AG10803 (cell line): ENCODE data around the gene CATSPER3.

ENCODE experiments used
- DNase-seq: peaks from one replicate; pipeline ENCODE4 v3.0.0; 2010; ENCODE audit warnings: low read depth
- H3K4me3 ChIP-seq: 2 replicates; pipeline ENCODE4 v1.5.1; 2011; ENCODE audit warnings: mild to moderate bottlenecking, low read length, control low read depth
- TF ChIP-seq, protein P1 (sequence below): conservative IDR thresholded peaks from 2 replicates; pipeline ENCODE4 v1.5.1; 2011; ENCODE audit warnings: mild to moderate bottlenecking, low read length, control low read depth, inconsistent platforms

Gene CATSPER3

GRCh38 chr5:134967607-134968006, at the start of gene CATSPER3:
CATSPER3 (plus strand) TSS chr5:134967907; CDS start chr5:134967992, 85 bp downstream.
- TF ChIP-seq, protein P1, sequence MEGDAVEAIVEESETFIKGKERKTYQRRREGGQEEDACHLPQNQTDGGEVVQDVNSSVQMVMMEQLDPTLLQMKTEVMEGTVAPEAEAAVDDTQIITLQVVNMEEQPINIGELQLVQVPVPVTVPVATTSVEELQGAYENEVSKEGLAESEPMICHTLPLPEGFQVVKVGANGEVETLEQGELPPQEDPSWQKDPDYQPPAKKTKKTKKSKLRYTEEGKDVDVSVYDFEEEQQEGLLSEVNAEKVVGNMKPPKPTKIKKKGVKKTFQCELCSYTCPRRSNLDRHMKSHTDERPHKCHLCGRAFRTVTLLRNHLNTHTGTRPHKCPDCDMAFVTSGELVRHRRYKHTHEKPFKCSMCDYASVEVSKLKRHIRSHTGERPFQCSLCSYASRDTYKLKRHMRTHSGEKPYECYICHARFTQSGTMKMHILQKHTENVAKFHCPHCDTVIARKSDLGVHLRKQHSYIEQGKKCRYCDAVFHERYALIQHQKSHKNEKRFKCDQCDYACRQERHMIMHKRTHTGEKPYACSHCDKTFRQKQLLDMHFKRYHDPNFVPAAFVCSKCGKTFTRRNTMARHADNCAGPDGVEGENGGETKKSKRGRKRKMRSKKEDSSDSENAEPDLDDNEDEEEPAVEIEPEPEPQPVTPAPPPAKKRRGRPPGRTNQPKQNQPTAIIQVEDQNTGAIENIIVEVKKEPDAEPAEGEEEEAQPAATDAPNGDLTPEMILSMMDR: no peak
- DNase-seq: no peak

DNA sequence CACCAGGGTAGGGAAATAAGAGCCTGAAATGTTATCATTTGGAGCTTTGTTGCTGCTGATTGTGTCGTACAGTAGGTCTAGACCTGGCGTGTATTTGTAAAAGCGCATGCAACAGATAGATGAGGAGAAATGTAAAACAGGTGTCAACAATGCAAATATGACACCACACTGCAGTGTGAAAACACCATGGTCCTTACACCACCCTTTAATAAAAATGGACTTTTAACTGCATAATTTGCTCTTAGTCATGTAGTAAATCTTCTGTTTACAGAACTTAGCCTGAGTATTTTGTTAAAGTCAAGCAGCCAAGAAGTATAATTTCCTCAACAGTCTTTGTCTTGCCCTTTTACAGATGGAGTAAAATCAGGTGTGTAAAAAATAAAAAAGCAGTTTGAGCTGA, 48.8 kb upstream of the CATSPER3 start:
- DNase-seq: no peak
- H3K4me3 ChIP-seq: no peak overlapping the region
- TF ChIP-seq, protein P1: no peak

More at GRCh38 chr5:134967607-134968006, at the start of gene CATSPER3:
- H3K4me3 ChIP-seq: no peak within 1 kb of the TSS

- no peak overlapping the region for H3K4me3 ChIP-seq
- TF ChIP-seq, protein P1: no peak
- DNase-seq: no peak
These were observed 46.7 kb upstream of the CATSPER3 start for GRCh38 chr5:134920848-134921575.

DNA sequence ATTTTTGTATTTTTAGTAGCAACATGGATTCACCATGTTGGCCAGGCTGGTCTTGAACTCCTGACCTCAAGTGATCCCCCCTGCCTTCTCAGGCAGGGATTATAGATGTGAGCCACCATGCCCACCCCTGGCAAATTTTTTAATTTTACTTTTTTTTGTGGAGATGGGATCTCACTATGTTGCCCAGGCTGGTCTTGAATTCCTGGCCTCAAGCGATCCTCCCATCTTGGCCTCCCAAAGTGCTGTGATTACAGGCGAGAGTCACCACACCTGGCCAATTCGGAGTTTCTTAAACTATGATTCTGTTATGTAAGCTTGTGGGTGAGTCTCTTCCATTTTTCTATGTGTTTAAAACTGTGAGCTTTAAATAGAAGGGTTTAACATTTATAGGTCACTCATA, 35.2 kb upstream of the CATSPER3 start:
- TF ChIP-seq, protein P1: no peak
- no peak for DNase-seq
- H3K4me3 ChIP-seq: no peak overlapping the region

GRCh38 chr5:134934202-134934601, 33.5 kb upstream of the CATSPER3 start:
- H3K4me3 ChIP-seq: no peak overlapping the region
- TF ChIP-seq, protein P1: no peak
- DNase-seq: no peak

DNA sequence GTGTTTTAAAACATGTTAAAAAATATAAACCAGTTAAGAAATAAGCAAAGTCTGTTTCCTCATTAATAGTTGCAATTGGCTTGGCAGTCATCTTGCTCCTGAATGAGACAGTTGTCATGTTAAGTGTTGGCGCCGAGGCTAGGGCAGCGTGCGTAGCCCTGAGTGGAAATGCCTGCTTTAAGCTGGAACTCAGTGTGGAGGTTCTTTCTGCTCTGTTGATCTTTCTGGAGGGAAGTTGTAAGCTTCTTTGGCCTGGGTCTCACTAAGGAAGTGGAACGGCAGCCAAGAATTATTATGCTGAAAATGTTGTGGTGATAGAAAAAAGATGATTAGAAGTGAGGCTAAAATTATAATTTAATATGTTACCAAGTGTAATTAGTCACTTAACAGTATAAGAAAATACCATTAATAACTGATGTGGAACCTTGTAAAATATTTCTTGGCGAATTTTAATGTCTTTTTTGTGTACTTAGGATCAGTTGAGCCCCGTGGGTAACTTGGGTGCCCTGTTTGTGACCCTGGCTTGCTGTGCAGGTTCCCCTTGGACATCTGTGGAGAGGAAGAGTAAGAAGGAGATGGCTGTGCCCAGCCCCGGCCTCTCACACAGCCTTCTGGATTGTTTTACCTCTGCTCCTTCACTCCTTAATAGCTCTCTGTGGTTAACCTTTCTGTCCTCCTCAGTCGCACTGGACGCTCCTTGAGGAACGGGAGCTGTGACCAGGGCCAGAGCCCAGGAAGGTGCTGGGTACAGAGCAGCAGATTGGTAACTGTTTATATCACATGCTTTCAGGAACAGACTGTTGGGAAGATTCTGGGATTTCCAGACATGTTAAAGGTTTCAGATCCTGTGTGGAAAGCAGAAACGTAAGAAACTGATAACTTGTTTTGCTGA, 31.8 kb upstream of the CATSPER3 start:
- TF ChIP-seq, protein P1: no peak
- H3K4me3 ChIP-seq: no peak overlapping the region
- no peak for DNase-seq
